WTC11 (cell line): ENCODE results near the gene STK32A. TPM values are rescaled to one million over a fixed set of nuclear protein-coding genes. Genes with fewer than 3 reads are reported as not detected.

ENCODE experiments used
- ATAC-seq: fragments of 200-7000 bp; cut with Tn5 transposase; 2 replicates; pipeline ENCODE4 v1.10.0; 2021; ENCODE audit warnings: mild to moderate bottlenecking, moderate library complexity
- CTCF ChIA-PET: fragments of 300-600 bp; sonication (Branson Sonifier 250); formaldehyde crosslinking; loops from one replicate; lab custom pipeline; 2021; ENCODE audit warnings: antibody characterized with exemption; lab: Charles Lee
- POLR2A ChIA-PET: fragments of 350-600 bp; sonication (Branson Sonifier 250); formaldehyde crosslinking; loops from one replicate; lab custom pipeline; 2021; ENCODE audit warnings: antibody characterized with exemption; lab: Charles Lee
- DNase-seq: peaks from one replicate; pipeline ENCODE4 v3.0.0; 2021; ENCODE audit warnings: low spot score
- H3K27ac Mint-ChIP-seq: 2 replicates; pipeline ENCODE4 v1.8.0; 2021; ENCODE audit warnings: mixed read lengths
- H3K27me3 Mint-ChIP-seq: 2 replicates; pipeline ENCODE4 v1.8.0; 2021; ENCODE audit warnings: low read depth, mild to moderate bottlenecking, moderate library complexity, mixed read lengths
- H3K36me3 Mint-ChIP-seq: 2 replicates; pipeline ENCODE4 v1.8.0; 2021; ENCODE audit warnings: mixed read lengths
- H3K4me1 Mint-ChIP-seq: 2 replicates; pipeline ENCODE4 v1.8.0; 2022; ENCODE audit warnings: mixed read lengths
- H3K4me3 Mint-ChIP-seq: 2 replicates; pipeline ENCODE4 v1.8.0; 2021; ENCODE audit warnings: mild to moderate bottlenecking, moderate library complexity, mixed read lengths
- H3K9me3 Mint-ChIP-seq: 2 replicates; pipeline ENCODE4 v1.8.0; 2021; ENCODE audit warnings: mixed read lengths
- ARID4B ChIP-seq: sonication (generic); formaldehyde crosslinking; IDR thresholded peaks from 2 replicates; pipeline ENCODE4 v1.8.0; 2023; ENCODE audit warnings: missing genetic modification reagents, mild to moderate bottlenecking, borderline replicate concordance
- CREB1 ChIP-seq: sonication (generic); formaldehyde crosslinking; IDR thresholded peaks from 2 replicates; pipeline ENCODE4 v1.8.0; 2023; ENCODE audit warnings: mild to moderate bottlenecking, missing genetic modification reagents
- CTCF ChIP-seq: fragments of 200-600 bp; IDR thresholded peaks from 2 replicates; pipeline ENCODE4 v1.8.0; 2022; ENCODE audit warnings: antibody characterized with exemption
- FOXK1 ChIP-seq: sonication (generic); formaldehyde crosslinking; IDR thresholded peaks from 2 replicates; pipeline ENCODE4 v1.8.0; 2022; ENCODE audit warnings: mild to moderate bottlenecking, moderate library complexity, missing genetic modification reagents
- GRHL2 ChIP-seq: fragments of 250-450 bp; sonication (Bioruptor Pico); IDR thresholded peaks from 2 replicates; pipeline ENCODE4 v1.8.0; 2022; ENCODE audit warnings: mild to moderate bottlenecking, moderate library complexity; ENCODE audit not compliant: insufficient replicate concordance, severe bottlenecking
- IRF2 ChIP-seq: sonication (generic); formaldehyde crosslinking; IDR thresholded peaks from 2 replicates; pipeline ENCODE4 v1.8.0; 2022; ENCODE audit warnings: low read depth, missing genetic modification reagents, borderline replicate concordance
- NFE2L1 ChIP-seq: sonication (generic); formaldehyde crosslinking; IDR thresholded peaks from 2 replicates; pipeline ENCODE4 v1.8.1; 2023; ENCODE audit warnings: missing genetic modification reagents
- PRDM15 ChIP-seq: sonication (generic); formaldehyde crosslinking; IDR thresholded peaks from 2 replicates; pipeline ENCODE4 v1.8.0; 2022; ENCODE audit warnings: missing genetic modification reagents
- TEAD4 ChIP-seq: sonication (generic); formaldehyde crosslinking; IDR thresholded peaks from 2 replicates; pipeline ENCODE4 v1.8.0; 2022; ENCODE audit warnings: mild to moderate bottlenecking, missing genetic modification reagents
- ZNF121 ChIP-seq: sonication (generic); formaldehyde crosslinking; IDR thresholded peaks from 2 replicates; pipeline ENCODE4 v1.8.0; 2023; ENCODE audit warnings: missing genetic modification reagents
- total RNA-seq: library from RNA; stranded (reverse); gene quantifications from 3 replicates; pipeline ENCODE4 v1.2.3, GENCODE V29; 2021
- TF ChIP-seq, protein P1 (sequence below): sonication (generic); formaldehyde crosslinking; IDR thresholded peaks from 2 replicates; pipeline ENCODE4 v1.8.1; 2022; ENCODE audit warnings: low read depth, missing genetic modification reagents, borderline replicate concordance
- TF ChIP-seq, protein P2 (sequence below): sonication (generic); formaldehyde crosslinking; IDR thresholded peaks from 2 replicates; pipeline ENCODE4 v1.8.1; 2022; ENCODE audit warnings: mild to moderate bottlenecking, missing genetic modification reagents, moderate library complexity, borderline replicate concordance
- TF ChIP-seq, protein P3 (sequence below): sonication (generic); formaldehyde crosslinking; conservative IDR thresholded peaks from 2 replicates; pipeline ENCODE4 v1.8.1; 2022; ENCODE audit warnings: mild to moderate bottlenecking, missing genetic modification reagents
- TF ChIP-seq, protein P4 (sequence below): fragments of 250-450 bp; sonication (Bioruptor Pico); IDR thresholded peaks from 2 replicates; pipeline ENCODE4 v1.9.0; 2021; ENCODE audit warnings: mild to moderate bottlenecking, borderline replicate concordance

The STK32A gene
- total RNA-seq, 1 experiment from 2014 or later = 1.7 TPM

DNA sequence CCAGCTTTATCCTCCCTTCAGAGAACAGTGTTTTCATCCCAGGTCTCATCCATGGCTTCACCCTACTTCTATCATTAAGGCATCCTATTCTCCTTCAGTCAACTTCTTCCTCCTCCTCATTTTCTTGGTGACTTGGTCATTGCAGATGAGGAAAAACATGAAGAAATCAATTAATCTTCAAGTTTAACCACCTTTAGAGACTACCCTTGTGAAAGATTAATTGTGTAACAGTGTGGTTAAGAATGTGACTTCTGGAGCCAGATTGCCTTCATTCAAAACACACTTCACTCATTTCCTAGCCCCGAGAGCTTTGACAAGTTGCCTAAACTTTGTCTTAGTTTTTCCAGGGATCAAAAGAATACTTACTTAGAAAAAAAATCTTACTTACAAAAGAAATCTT lies 110.0 kb downstream of the STK32A start:
- Mint-ChIP-seq H3K27ac (no peak overlapping the region), H3K36me3 (no peaks in the 10 kb centered on the region), H3K4me1 (no peaks in the 10 kb centered on the region), H3K27me3 (no peaks in the 10 kb centered on the region), H3K4me3 (no peak overlapping the region), H3K9me3 (no peaks in the 10 kb centered on the region)
- ATAC-seq (no peak), DNase-seq (no peak)
- ChIA-PET CTCF (interaction anchor here (0.6 to 1.7 kb wide), 2 partner anchors 38 to 110 kb away, joined by 3 to 5 read pairs; partner anchors contain the start of gene STK32A), POLR2A (no interaction called here)
- TF ChIP-seq, protein P1, sequence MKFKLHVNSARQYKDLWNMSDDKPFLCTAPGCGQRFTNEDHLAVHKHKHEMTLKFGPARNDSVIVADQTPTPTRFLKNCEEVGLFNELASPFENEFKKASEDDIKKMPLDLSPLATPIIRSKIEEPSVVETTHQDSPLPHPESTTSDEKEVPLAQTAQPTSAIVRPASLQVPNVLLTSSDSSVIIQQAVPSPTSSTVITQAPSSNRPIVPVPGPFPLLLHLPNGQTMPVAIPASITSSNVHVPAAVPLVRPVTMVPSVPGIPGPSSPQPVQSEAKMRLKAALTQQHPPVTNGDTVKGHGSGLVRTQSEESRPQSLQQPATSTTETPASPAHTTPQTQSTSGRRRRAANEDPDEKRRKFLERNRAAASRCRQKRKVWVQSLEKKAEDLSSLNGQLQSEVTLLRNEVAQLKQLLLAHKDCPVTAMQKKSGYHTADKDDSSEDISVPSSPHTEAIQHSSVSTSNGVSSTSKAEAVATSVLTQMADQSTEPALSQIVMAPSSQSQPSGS = no peak
- TF ChIP-seq FOXK1 (CRISPR knock-in tag) (no peak), ARID4B (CRISPR knock-in tag) (no peak), PRDM15 (CRISPR knock-in tag) (no peak), TEAD4 (CRISPR knock-in tag) (no peak), ZNF121 (CRISPR knock-in tag) (no peak), GRHL2 (CRISPR knock-in tag) (no peak), IRF2 (CRISPR knock-in tag) (no peak), CREB1 (CRISPR knock-in tag) (no peak), CTCF (no peak), NFE2L1 (CRISPR knock-in tag) (no peak)
- TF ChIP-seq, protein P2, sequence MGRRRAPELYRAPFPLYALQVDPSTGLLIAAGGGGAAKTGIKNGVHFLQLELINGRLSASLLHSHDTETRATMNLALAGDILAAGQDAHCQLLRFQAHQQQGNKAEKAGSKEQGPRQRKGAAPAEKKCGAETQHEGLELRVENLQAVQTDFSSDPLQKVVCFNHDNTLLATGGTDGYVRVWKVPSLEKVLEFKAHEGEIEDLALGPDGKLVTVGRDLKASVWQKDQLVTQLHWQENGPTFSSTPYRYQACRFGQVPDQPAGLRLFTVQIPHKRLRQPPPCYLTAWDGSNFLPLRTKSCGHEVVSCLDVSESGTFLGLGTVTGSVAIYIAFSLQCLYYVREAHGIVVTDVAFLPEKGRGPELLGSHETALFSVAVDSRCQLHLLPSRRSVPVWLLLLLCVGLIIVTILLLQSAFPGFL = no peak
- TF ChIP-seq, protein P3, sequence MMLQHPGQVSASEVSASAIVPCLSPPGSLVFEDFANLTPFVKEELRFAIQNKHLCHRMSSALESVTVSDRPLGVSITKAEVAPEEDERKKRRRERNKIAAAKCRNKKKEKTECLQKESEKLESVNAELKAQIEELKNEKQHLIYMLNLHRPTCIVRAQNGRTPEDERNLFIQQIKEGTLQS = no peak
- TF ChIP-seq, protein P4, sequence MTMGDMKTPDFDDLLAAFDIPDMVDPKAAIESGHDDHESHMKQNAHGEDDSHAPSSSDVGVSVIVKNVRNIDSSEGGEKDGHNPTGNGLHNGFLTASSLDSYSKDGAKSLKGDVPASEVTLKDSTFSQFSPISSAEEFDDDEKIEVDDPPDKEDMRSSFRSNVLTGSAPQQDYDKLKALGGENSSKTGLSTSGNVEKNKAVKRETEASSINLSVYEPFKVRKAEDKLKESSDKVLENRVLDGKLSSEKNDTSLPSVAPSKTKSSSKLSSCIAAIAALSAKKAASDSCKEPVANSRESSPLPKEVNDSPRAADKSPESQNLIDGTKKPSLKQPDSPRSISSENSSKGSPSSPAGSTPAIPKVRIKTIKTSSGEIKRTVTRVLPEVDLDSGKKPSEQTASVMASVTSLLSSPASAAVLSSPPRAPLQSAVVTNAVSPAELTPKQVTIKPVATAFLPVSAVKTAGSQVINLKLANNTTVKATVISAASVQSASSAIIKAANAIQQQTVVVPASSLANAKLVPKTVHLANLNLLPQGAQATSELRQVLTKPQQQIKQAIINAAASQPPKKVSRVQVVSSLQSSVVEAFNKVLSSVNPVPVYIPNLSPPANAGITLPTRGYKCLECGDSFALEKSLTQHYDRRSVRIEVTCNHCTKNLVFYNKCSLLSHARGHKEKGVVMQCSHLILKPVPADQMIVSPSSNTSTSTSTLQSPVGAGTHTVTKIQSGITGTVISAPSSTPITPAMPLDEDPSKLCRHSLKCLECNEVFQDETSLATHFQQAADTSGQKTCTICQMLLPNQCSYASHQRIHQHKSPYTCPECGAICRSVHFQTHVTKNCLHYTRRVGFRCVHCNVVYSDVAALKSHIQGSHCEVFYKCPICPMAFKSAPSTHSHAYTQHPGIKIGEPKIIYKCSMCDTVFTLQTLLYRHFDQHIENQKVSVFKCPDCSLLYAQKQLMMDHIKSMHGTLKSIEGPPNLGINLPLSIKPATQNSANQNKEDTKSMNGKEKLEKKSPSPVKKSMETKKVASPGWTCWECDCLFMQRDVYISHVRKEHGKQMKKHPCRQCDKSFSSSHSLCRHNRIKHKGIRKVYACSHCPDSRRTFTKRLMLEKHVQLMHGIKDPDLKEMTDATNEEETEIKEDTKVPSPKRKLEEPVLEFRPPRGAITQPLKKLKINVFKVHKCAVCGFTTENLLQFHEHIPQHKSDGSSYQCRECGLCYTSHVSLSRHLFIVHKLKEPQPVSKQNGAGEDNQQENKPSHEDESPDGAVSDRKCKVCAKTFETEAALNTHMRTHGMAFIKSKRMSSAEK (CRISPR knock-in tag) = no peak
